NCI-H524 treated with DMSO at 0.1 percent for 48 hours (cell line): ENCODE results near the gene FURIN.
"Not testable (repeated sequence)": the region's sequence is repeated elsewhere in the genome, so short reads cannot be mapped to it uniquely, and the experiment has no call there.

Experiments
- DNase-seq: peaks from one replicate; lab custom pipeline; 2025; lab: John Stamatoyannopoulos, UW

The FURIN gene

DNA sequence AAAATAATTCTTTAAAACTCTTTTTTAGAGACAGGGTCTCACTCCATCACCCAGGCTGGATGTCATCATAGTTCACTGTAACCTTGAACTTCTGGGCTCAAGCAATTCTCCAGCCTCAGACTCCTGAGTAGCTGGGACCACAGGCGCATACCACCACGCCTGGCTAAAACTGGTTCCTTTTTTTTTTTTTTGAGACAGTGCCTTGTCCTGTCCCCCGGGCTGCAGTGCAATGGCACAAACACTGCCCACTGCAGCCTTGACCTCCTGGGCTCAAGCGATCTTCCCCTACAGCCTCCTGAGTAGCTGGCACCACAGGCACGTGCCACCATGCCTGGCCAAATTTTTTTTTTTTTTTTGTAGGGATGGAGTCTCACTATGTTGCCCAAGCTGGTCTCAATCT is 23.7 kb upstream of the FURIN start:
- DNase-seq: no peak

DNA sequence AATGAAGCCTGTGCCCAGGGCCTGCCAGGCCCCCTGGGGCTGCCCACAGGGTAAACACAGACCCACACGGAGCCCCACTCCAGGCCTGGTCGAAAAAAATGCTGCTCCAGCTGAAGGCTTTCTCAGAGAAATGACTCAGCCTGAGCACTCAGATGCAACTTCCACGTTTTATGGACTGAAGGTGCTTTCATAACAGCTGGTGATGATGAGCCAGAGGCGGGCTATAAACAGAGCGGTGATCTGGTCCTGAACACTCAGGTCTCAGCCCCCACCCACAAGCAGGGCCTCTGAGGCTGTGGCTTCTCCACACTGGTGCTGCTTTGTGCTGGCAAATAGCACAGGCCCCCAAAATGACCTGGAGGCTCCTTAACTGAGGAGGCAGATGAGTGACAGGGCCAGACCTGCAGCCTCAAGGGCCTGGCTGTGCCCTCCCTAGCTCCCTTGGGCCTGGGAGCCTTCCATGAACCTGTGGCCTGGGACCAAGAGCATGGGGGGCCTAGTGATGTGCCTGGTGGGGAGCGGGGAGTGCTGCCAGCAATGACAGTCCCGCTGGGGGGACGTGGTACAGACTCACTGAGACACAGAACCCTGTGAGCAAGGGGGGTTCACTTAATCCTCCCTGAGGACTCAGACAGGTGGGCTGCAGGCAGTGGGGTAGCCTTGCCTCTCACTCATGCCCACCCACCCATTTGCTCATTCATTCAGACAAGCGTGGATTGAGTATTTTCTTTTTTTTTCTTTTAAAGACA is 23.0 kb upstream of the FURIN start:
- no peak for DNase-seq

DNA sequence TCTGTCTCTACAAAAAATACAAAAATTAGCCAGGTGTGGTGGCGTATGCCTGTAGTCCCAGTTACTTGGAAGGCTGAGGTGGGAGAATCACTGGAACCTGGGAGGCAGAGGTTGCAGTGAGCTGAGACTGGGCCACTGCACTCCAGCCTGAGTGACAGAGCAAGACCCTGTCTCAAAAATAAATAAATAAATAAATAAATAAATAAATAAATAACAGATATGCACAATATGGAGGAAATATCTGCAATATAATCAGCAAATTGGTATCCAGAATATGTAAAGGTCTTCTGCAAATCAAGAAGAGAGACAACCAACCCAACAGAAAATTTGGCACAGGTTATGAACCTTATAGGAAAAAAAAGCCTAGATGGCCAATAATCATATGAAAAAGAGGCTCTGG is 19.0 kb upstream of the FURIN start:
- DNase-seq: not testable (repeated sequence)

DNA sequence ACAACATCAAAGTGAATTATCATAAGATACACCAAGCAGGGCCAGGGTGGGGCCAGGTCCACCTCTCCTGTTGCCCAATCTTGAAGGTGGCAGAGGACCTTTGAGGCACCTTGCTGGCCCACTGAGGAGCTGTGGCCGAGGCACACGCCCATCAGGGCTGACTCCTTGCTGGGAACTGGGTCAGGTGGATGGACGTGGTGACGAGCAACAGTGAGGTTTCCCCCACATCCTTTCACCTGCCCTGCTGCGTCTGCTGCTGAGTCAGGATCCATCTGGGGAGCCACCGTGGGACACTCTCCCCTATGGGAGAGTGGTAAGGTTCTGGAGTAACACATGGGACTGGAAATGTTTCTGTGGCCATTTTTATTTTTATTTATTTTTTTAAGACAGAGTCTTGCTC is 17.3 kb upstream of the FURIN start:
- no peak for DNase-seq

DNA sequence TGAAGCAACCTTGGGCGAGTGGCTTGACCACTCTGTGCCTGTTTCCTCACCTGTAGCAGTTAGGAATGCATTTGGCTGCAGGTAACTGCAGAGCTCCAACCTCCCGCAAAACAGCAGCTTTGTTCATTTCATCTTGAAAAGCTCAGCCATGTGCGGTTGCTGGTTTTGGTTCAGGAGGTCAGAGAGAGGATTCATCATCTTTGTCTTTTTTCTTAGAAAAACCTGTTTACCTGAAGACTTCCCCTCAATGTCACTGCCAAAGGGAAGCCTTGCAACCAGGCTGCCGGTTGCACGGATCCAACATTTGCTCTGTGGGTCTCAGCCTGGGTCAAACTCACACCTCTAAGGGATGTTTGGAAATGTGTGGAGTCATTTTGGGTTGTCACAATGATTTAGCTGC is 16.4 kb upstream of the FURIN start:
- no peak for DNase-seq

DNA sequence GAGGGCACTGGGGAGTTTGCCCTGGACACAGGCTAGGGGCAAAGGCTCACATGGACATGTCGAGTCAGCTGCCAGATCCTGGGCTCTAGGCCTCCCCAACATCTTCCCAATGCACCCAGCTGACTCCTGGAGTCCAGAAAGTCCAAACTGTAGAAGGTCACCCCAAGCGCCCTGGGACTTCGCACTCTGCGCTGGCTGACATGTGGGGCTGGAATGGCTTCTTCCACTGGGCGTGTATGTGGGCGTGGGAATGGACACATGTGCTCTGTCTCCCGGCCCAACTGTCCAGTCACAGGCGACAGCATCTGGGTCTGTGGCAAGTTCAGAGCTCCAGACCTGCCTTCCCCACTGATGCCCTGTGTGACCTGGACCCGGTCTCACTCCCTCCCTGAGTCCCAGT is 13.2 kb upstream of the FURIN start:
- no peak for DNase-seq

DNA sequence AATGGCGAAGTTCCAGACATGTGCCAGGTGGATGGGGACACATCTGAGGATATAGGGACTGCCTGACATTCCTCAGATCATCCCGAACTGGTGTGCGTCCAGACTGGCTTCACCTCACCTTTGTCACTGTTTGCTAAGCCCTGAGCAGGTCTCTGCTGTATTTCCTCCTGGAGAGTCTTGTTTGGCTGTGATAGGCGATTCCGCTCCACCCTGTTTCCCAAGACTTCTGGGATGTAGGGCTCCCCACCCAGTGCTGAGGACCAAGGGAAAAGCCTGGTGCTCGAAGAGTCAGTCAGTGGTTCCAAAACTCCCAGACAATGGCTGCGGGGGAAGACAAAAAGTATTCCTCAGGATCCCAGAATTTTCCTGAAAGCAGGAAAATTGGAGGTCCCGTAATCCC is 11.1 kb upstream of the FURIN start:
- DNase-seq: no peak

DNA sequence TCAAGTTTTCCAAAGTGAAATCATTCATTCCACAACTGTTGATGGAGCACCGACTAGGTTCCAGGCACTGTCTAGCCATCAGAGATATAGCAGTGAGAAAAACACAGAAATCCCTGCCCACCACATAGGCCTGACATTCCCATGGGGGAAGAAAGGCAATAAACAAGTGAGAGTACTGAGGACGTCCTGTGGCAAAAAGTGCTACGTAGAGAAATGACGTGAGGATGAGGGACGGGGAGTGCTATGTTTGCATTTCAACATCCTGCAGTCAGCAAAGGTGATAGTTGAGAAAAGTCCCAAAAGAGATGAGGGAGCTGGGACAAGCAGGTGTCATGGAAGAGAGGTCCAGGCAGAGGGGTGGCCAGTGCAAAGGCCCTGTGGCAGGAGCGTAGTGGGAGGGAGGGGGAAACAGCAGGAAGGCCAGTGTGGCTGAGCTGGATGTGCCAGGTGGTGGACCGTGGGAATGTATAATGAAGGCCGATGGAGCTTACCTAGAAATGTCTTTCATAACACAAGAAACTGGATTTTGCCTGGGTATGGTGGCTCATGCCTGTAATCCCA is 10.4 kb upstream of the FURIN start:
- DNase-seq: no peak

DNA sequence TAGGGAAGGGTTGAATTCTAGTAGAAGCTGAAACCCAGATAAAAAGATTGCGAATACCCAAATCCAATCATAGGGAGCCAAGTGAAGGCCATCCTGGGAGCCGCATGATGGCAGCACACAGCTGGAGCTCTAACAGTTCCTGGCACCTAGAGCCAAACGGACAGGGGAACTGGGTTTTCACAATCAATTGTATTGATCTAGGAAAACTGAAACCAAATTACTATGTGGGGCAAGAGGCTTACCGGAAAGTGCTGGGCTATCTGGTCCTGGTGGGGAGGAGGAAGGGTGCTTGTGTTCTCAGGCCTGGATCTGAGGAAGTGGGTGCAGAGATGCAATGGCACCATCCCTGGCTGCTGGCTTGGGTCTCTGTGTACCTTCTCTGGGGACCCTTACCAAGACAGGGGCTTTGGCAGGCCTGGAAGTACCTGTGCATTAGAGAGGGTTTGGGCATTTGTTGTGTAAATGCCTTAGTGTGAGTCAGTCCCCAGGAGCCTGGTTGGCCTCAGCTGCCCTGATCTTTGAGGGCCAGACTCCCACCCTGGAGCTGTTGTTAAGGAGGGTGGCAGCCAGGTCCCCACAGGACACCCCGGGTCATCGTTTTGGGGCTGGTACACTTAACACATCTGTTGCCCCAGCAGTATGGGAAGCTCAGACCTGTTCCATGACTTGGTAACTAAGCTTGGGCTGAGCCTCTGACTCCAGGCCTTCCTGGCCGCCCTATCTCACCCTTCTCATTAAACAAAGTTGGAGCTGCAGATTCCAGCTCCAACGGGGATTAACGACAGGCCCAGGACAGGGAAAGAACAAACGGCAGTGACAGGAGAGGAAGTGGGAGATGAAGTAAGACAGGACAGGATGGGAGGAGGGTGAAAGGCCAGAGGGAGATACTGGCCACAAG is 8.9 kb upstream of the FURIN start:
- no peak for DNase-seq

DNA sequence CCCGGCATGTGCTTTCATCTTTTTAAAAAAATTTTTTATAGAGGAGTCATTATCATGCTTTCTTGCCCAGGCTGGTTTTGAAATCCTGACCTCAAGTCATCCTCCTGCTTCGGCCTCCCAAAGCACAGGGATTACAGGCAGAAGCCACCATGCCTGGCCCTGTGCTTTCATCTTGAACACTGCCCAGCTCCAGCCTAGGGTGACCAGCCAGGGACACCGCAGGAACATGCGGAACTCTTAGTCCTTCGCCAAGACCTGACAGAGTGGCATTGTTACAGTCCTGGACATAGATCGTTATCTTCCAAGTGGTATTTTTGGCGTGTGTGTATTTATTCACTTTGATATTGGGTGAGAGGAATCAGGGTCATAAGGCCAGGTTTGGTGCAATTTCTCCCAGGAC is 7.9 kb upstream of the FURIN start:
- no peak for DNase-seq

DNA sequence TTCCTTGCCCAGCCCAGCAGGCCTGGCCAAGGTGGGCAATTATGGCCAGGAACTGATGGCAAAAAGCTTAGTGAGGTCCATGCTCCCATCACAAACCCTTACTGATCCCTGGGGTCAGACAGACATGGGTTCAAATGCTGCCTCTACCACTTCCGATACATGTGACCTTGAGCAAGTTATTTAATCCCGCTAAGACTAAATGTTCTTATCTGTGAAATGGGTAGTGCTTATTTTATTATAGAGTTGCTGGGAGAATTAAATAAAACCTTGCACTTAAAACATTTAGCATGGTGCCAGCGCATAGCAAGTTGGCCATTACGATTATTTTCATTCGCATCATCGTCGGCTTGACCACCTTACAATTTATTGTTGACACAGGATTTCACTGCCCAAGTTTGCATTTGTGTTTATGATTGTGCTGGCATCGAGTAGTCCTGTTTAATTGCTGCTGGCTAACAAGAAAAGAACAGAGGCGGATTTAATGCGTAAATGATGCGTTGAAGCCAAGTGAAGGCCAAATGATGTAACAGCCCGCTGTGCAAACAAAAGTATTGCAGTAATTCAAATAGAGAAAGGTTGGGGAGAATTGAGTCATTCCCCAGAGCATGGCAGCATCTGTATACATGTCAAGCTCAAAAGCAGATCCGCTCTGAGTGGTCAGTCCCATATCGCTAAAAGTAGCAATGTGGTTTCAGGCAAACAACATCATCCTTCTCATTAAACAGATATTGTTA is 7.3 kb upstream of the FURIN start:
- DNase-seq: no peak

DNA sequence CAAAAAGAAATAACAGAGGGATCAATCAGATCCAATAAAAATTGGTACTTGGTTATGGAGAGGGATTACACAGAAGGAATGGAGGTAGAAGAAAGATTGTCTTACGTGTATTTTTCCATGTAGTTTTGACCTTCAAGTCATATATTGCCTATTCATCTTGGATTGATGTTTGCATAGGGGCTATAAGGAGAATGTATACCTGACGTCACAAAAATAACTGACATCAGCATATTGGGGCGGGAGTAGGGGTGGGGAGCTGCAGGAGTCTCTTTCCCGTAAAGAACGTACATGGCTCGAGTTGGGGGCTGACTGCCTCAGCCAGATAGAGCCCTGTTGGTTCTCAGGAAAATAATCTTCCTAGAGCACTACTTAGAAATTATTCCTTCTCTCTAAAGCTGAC is 5.9 kb upstream of the FURIN start:
- DNase-seq: no peak

DNA sequence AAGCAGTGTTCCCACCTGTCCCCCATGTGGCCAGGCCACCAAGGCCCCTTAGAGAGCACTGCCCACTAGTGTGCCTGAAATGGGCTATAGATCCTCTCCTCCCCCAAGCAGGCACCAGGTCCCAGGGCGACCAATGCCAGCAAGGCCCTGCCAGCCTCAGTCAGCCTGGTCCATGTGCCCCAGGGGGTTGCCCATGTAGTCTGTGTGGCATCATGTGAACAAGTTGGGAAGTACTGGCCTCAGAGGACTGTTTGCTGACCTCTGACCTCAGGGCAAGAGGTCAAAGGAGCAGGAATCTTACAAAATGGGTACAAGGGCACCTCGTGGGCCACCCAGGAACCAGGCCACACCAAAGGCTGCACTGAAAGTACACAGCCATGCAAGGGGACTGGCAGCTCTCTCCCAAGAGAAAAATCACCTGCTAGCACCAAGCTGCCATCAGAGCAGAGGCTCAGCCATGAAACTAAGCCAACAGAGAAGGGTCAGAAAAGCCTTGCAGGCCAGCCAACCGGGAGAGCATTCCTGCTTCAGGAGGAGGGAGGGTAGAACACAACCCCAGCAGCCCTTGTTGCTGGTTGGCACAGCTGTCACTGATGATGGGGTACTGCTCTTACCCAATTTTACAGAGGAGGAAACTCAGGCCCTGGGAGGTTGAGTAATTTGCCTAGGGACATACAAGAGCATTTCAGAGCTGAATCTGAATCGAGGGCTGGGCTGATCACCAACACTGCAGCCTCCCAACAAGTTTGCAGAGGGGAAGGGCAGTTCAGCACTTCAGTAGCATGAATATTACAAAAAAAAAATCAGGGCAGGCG is 5.2 kb upstream of the FURIN start:
- no peak for DNase-seq

DNA sequence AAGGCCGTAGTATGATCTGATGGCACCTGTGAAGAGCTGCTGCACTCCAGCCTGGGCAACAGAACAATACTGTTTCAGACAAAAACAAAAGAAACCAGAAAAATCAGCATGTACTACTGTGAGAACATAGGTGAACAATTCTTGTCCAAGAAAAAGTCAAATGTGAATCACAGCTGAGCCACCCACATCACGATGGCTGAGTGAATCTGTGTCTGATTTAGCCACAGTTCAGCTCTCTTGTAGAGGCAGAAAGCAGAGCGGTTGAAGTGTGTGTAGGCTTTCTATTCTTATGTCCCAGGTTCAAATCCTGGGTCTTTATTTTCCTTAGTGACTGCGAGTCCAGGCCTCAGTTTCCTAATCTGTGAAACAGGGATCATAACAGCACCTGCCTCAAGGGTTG is 4.4 kb upstream of the FURIN start:
- no peak for DNase-seq

DNA sequence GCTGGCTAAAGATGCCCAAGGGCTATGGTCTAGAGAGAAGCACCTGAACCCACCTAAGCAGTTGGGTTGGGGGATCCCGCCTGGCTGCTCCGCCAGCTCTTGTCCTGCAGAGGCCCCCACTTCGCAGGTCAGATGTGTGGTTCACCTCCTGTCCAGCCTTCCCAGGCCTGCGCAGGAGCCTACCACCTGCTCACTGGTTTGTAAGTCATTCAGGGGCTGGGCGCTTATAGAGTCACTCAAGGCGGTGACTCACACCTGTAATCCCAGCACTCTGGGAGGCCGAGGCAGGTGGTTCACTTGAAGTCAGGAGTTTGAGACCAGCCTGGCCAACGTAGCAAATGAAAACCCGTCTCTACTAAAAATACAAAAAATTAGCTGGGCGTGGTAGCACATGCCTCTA is 3.9 kb upstream of the FURIN start:
- DNase-seq: no peak

DNA sequence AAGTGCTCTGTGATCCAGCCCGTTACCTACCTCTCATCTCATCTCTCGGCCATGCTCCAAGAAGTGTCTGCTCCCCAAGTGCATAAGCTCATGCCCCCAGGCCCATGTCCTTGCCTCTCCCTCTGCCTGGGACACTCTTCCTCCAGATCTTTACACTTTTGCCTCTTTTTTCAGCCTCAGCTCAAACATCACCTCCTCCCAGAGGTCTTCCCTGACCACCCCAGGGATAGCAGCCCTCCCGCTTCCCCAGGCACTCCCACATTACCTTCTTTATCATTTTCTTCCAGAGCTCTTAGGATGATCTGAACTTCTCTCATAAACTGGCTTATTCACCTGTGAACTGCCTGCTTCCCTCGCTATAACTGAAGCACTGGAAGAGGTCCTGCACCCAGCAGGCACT is 2.7 kb upstream of the FURIN start:
- DNase-seq: no peak

DNA sequence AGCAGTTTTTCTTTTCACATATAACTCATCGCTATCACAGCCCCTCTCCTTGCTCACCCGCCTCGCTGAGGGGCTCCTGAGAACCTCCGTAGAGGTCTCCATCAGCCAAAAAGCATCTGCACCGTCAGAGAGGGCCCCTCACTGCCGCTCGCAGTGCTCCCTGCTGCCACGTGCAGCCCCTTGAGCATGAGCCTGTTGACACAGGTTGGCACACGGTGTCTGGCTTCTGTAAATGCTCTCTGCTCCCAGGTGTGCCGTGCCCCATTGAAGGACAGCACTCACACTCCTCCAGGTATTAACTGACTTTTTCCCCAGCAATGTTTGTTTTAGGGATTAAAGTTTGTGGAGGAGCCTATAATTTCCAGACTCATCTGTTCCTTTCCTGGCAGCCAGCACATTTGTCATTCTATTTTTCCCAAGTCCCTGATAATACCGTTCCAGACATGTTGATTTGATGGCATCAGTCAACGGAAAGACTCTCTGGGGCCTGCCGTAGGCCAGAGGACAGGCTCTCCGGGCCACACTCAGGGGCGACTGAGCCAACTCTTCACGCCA is 2.1 kb upstream of the FURIN start:
- no peak for DNase-seq

DNA sequence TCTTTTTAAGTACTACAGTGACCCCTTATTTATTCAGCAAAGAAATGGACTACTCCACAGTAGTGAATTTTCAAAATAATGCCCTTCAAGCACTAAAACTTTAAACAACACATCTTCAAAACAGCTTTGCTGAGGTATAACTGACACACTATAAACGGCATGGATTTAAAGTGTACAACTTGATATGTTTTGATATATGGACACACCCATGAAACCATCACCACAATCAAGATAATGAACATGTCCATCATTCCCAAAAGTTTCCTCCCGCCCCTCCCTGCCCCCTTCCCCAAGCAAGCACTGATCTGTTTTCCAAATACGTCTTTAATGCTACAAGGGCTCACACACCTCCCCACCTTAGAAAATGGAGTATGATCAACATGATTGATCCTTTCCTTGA is 1.6 kb upstream of the FURIN start:
- DNase-seq: no peak

DNA sequence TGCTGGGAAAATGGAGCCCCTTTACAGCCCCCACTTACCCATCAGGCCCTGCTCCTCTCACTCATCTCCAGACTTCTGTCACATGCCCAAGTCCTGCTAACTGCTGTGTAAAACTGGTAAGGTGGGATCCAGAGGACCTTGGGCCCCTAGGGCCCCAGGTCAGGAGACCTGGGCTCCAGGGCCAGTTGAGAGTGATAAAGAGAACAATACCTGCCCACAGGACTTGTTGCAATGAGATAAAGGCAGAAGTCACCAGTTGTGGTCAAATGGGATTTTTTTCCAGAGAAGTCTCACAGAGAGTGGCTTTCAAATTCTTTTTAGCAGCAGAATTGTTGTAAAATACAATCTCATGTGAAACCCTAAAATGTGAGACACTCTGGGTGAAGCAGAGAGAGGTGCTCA is 753 bp downstream of the FURIN start:
- DNase-seq: no peak

DNA sequence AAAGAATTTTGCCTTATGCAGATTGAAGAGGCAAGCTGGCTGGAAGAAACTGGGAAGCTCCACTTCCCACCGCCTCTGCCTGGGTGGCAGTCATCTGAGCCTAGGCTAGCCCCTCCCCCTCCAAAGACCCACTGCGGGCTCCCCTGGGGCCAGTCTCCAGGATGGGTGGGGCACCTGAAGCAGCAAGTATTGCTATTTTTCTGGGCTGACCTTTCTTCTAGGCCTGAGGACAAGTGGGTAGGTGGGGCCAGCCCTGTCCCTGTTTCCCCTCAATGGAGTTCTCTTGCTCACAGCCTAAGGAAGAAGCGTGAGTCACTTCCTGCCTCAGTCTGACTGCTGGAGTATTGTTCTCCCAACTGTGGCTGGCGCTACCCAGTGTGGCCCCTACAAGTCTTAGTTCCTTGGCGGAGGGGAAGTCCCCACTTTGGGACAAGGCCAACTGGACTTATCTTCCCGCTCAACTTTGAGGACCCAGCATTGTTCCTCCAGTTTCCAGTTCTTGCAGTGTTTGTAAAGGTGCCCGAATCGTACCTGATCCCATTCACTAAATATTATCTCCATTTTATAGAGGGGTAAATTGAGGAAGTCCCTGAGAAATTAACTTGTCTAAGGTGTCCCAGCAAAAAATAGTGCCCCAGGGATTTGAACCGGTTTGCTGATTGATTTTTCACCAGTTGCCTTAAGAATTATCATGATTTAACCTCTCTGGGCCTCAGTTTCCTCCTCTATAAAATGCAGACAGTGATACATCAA is 1.4 kb downstream of the FURIN start:
- no peak for DNase-seq
